WTC11 (cell line): ENCODE results near the gene IL12B. TPM values are rescaled to one million over a fixed set of nuclear protein-coding genes. Genes with fewer than 3 reads are reported as not detected.

ENCODE experiments used
- ATAC-seq: fragments of 200-7000 bp; cut with Tn5 transposase; 2 replicates; pipeline ENCODE4 v1.10.0; 2021; ENCODE audit warnings: mild to moderate bottlenecking, moderate library complexity
- CTCF ChIA-PET: fragments of 300-600 bp; sonication (Branson Sonifier 250); formaldehyde crosslinking; loops from one replicate; lab custom pipeline; 2021; ENCODE audit warnings: antibody characterized with exemption; lab: Charles Lee
- POLR2A ChIA-PET: fragments of 350-600 bp; sonication (Branson Sonifier 250); formaldehyde crosslinking; loops from one replicate; lab custom pipeline; 2021; ENCODE audit warnings: antibody characterized with exemption; lab: Charles Lee
- DNase-seq: peaks from one replicate; pipeline ENCODE4 v3.0.0; 2021; ENCODE audit warnings: low spot score
- H3K27ac Mint-ChIP-seq: 2 replicates; pipeline ENCODE4 v1.8.0; 2021; ENCODE audit warnings: mixed read lengths
- H3K27me3 Mint-ChIP-seq: 2 replicates; pipeline ENCODE4 v1.8.0; 2021; ENCODE audit warnings: low read depth, mild to moderate bottlenecking, moderate library complexity, mixed read lengths
- H3K36me3 Mint-ChIP-seq: 2 replicates; pipeline ENCODE4 v1.8.0; 2021; ENCODE audit warnings: mixed read lengths
- H3K4me1 Mint-ChIP-seq: 2 replicates; pipeline ENCODE4 v1.8.0; 2022; ENCODE audit warnings: mixed read lengths
- H3K4me3 Mint-ChIP-seq: 2 replicates; pipeline ENCODE4 v1.8.0; 2021; ENCODE audit warnings: mild to moderate bottlenecking, moderate library complexity, mixed read lengths
- H3K9me3 Mint-ChIP-seq: 2 replicates; pipeline ENCODE4 v1.8.0; 2021; ENCODE audit warnings: mixed read lengths
- ATF6 ChIP-seq: sonication (generic); formaldehyde crosslinking; IDR thresholded peaks from 2 replicates; pipeline ENCODE4 v1.8.1; 2023; ENCODE audit warnings: mild to moderate bottlenecking, missing genetic modification reagents
- CBFB ChIP-seq: sonication (generic); formaldehyde crosslinking; IDR thresholded peaks from 2 replicates; pipeline ENCODE4 v1.8.1; 2022; ENCODE audit warnings: mild to moderate bottlenecking, low read depth, missing genetic modification reagents
- ETV6 ChIP-seq: sonication (generic); formaldehyde crosslinking; IDR thresholded peaks from 2 replicates; pipeline ENCODE4 v1.8.1; 2022; ENCODE audit warnings: mild to moderate bottlenecking, missing genetic modification reagents
- FOXJ3 ChIP-seq: sonication (generic); formaldehyde crosslinking; IDR thresholded peaks from 2 replicates; pipeline ENCODE4 v1.9.0; 2021; ENCODE audit warnings: missing genetic modification reagents, mild to moderate bottlenecking, borderline replicate concordance
- FOXP4 ChIP-seq: sonication (generic); formaldehyde crosslinking; IDR thresholded peaks from 2 replicates; pipeline ENCODE4 v1.8.0; 2022; ENCODE audit warnings: mild to moderate bottlenecking, missing genetic modification reagents
- GTF2I ChIP-seq: fragments of 250-450 bp; sonication (Bioruptor Pico); conservative IDR thresholded peaks from 2 replicates; pipeline ENCODE4 v1.4.0; 2021; ENCODE audit warnings: mild to moderate bottlenecking
- HMGA2 ChIP-seq: fragments of 250-450 bp; sonication (Bioruptor Pico); IDR thresholded peaks from 2 replicates; pipeline ENCODE4 v1.4.0; 2021; ENCODE audit warnings: mild to moderate bottlenecking, moderate library complexity
- IRF2 ChIP-seq: sonication (generic); formaldehyde crosslinking; IDR thresholded peaks from 2 replicates; pipeline ENCODE4 v1.8.0; 2022; ENCODE audit warnings: low read depth, missing genetic modification reagents, borderline replicate concordance
- JUN ChIP-seq: sonication (generic); formaldehyde crosslinking; IDR thresholded peaks from 2 replicates; pipeline ENCODE4 v1.8.0; 2023; ENCODE audit warnings: mild to moderate bottlenecking, missing genetic modification reagents
- MAX ChIP-seq: sonication (generic); formaldehyde crosslinking; IDR thresholded peaks from 2 replicates; pipeline ENCODE4 v1.8.0; 2022; ENCODE audit warnings: mild to moderate bottlenecking, missing genetic modification reagents
- MLX ChIP-seq: sonication (generic); formaldehyde crosslinking; IDR thresholded peaks from 2 replicates; pipeline ENCODE4 v1.8.1; 2023; ENCODE audit warnings: mild to moderate bottlenecking, missing genetic modification reagents, moderate library complexity
- NFE2L1 ChIP-seq: sonication (generic); formaldehyde crosslinking; IDR thresholded peaks from 2 replicates; pipeline ENCODE4 v1.8.1; 2023; ENCODE audit warnings: missing genetic modification reagents
- NR2C2 ChIP-seq: sonication (generic); formaldehyde crosslinking; IDR thresholded peaks from 2 replicates; pipeline ENCODE4 v1.8.0; 2022; ENCODE audit warnings: mild to moderate bottlenecking, missing genetic modification reagents
- NR3C1 ChIP-seq: sonication (generic); formaldehyde crosslinking; conservative IDR thresholded peaks from 2 replicates; pipeline ENCODE4 v1.8.1; 2023; ENCODE audit warnings: low read depth, mild to moderate bottlenecking, missing genetic modification reagents
- SMAD3 ChIP-seq: sonication (generic); formaldehyde crosslinking; IDR thresholded peaks from 2 replicates; pipeline ENCODE4 v1.8.0; 2022; ENCODE audit warnings: missing genetic modification reagents, mild to moderate bottlenecking, borderline replicate concordance
- TEAD4 ChIP-seq: sonication (generic); formaldehyde crosslinking; IDR thresholded peaks from 2 replicates; pipeline ENCODE4 v1.8.0; 2022; ENCODE audit warnings: mild to moderate bottlenecking, missing genetic modification reagents
- ZNF416 ChIP-seq: fragments of 250-450 bp; sonication (Bioruptor Pico); IDR thresholded peaks from 2 replicates; pipeline ENCODE4 v1.9.0; 2021; ENCODE audit warnings: mild to moderate bottlenecking, inconsistent platforms
- ZNF425 ChIP-seq: fragments of 250-450 bp; sonication (Bioruptor Pico); conservative IDR thresholded peaks from 2 replicates; pipeline ENCODE4 v1.9.0; 2021; ENCODE audit warnings: mild to moderate bottlenecking
- total RNA-seq: library from RNA; stranded (reverse); gene quantifications from 3 replicates; pipeline ENCODE4 v1.2.3, GENCODE V29; 2021

The IL12B gene
- total RNA-seq, 1 experiment from 2014 or later = not detected

- H3K4me3 Mint-ChIP-seq = peak overlapping the region; percentile 66
- H3K27me3 Mint-ChIP-seq = peaks cover 33% of the 10 kb centered on the region
- no peaks in the 10 kb centered on the region for H3K36me3 Mint-ChIP-seq
- ChIA-PET POLR2A (no interaction called here), CTCF (interaction anchor here (0.8 to 2.8 kb wide), 8 partner anchors 11 to 677 kb away, joined by 3 to 15 read pairs (median 7); no protein-coding TSS in a partner anchor)
- TF ChIP-seq TEAD4 (CRISPR knock-in tag) (no peak), FOXP4 (no peak), NR2C2 (CRISPR knock-in tag) (no peak), CBFB (CRISPR knock-in tag) (no peak), IRF2 (CRISPR knock-in tag) (no peak), FOXJ3 (CRISPR knock-in tag) (no peak), GTF2I (CRISPR knock-in tag) (no peak), ETV6 (CRISPR knock-in tag) (no peak)
- ATAC-seq (peak; percentile 38), DNase-seq (no peak)
- H3K9me3 Mint-ChIP-seq = no peaks in the 10 kb centered on the region
- H3K27ac Mint-ChIP-seq = no peak overlapping the region
- H3K4me1 Mint-ChIP-seq = peaks cover 13% of the 10 kb centered on the region
Measured at GRCh38 chr5:159309689-159310433, 20.4 kb downstream of the IL12B start.

GRCh38 chr5:159304961-159305595 is 25.2 kb downstream of the IL12B start:
- H3K9me3 Mint-ChIP-seq = peaks cover 36% of the 10 kb centered on the region
- peaks cover 24% of the 10 kb centered on the region for H3K27me3 Mint-ChIP-seq
- H3K36me3 Mint-ChIP-seq = peaks cover 29% of the 10 kb centered on the region
- no peak for ATAC-seq
- POLR2A ChIA-PET = no interaction called here
- no peak for TF ChIP-seq MLX (CRISPR knock-in tag)
- TF ChIP-seq FOXP4 = no peak
- TF ChIP-seq NR3C1 = no peak
- no peak for TF ChIP-seq HMGA2 (CRISPR knock-in tag)
- TF ChIP-seq MAX (CRISPR knock-in tag) = no peak
- TF ChIP-seq SMAD3 = no peak
- no peak for TF ChIP-seq NFE2L1 (CRISPR knock-in tag)
- TF ChIP-seq JUN (CRISPR knock-in tag) = no peak
- TF ChIP-seq ZNF425 (CRISPR knock-in tag) = no peak
- no peak for TF ChIP-seq ZNF416 (CRISPR knock-in tag)
- no peak for TF ChIP-seq ATF6
- CTCF ChIA-PET = interaction anchor here (1.5 kb wide), 1 partner anchor 12 kb away, joined by 7 read pairs; no protein-coding TSS in a partner anchor
- H3K4me1 Mint-ChIP-seq = peaks cover 10% of the 10 kb centered on the region
- no peak overlapping the region for H3K4me3 Mint-ChIP-seq
- DNase-seq = no peak
- H3K27ac Mint-ChIP-seq = no peak overlapping the region
